Esophagus muscularis mucosa (tissue), 4 donors: ENCODE data around the gene SLC12A9. TPM values are rescaled to one million over a fixed set of nuclear protein-coding genes. Genes with fewer than 3 reads are reported as not detected.

Experiments used
- DNase-seq: peaks from one replicate; pipeline ENCODE4 v3.0.0-alpha.2; 2017; ENCODE audit errors: extremely low spot score
- H3K27ac ChIP-seq, 4 donors: fragments of 200-600 bp; sonication (generic); replicated peaks in 1 of 4; 1 replicate in 3 of 4; 2 replicates in 1 of 4; pipeline ENCODE4 v1.5.1; 2016 to 2019; ENCODE audit warnings: mild to moderate bottlenecking in 1 of 4
- H3K27me3 ChIP-seq, 4 donors: fragments of 200-600 bp; sonication (generic); one replicate each; pipeline versions ENCODE4 v1.5.1 to v1.6.0; 2016 to 2019
- H3K36me3 ChIP-seq, 4 donors: fragments of 200-600 bp; sonication (generic); one replicate each; pipeline ENCODE4 v1.5.1; 2016 to 2019
- H3K4me1 ChIP-seq, 4 donors: fragments of 200-600 bp; sonication (generic); one replicate each; pipeline ENCODE4 v1.5.1; 2016 to 2019
- H3K4me3 ChIP-seq, 4 donors: fragments of 200-600 bp; sonication (generic); 1 replicate in 2 of 4; 2 replicates in 2 of 4; pipeline ENCODE4 v1.5.1; 2016 to 2019; ENCODE audit warnings: mild to moderate bottlenecking in 4 of 4, moderate library complexity in 1 of 4
- H3K9me3 ChIP-seq, 4 donors: fragments of 200-600 bp; sonication (generic); 1 replicate in 3 of 4; 2 replicates in 1 of 4; pipeline ENCODE4 v1.5.1; 2016 to 2019
- EP300 ChIP-seq: sonication (generic); formaldehyde crosslinking; IDR thresholded peaks from one replicate; pipeline ENCODE4 v1.6.1; 2017; ENCODE audit warnings: antibody characterized with exemption
- POLR2A ChIP-seq: fragments of 450-650 bp; IDR thresholded peaks from one replicate; pipeline ENCODE4 v1.6.1; 2017; ENCODE audit warnings: antibody characterized with exemption, moderate library complexity, mild to moderate bottlenecking, low read depth
- POLR2AphosphoS5 ChIP-seq, 2 donors: sonication (generic); formaldehyde crosslinking; IDR thresholded peaks; one replicate each; pipeline ENCODE4 v1.6.1; 2017; ENCODE audit warnings: antibody characterized with exemption in 2 of 2
- WGBS: methylation state at CpG from one replicate; pipeline ENCODE4 v1.1.5; 2018; 5-methylcytosine and 5-hydroxymethylcytosine counted together
- intact Hi-C: fragments of 100-400 bp; cut with DNase I; formaldehyde crosslinking; loops from one replicate; pipeline ENCODE4 v1.15.1; 2023
- total RNA-seq, 4 donors: library from RNA; depleted of rRNA; stranded (reverse); fragments of >200 nt; gene quantifications; one replicate each; pipeline versions ENCODE4 v1.1.0 to v1.2.1, GENCODE V29; 2016
- TF ChIP-seq, protein P1 (sequence below), 3 experiments: fragments of 200-600 bp in 2 of 3; fragments of 450-650 bp in 1 of 3; sonication (generic) in 2 of 3; IDR thresholded peaks; one replicate each; pipeline ENCODE4 v1.5.1; 2017 to 2019; ENCODE audit warnings: antibody characterized with exemption in 3 of 3, mild to moderate bottlenecking in 2 of 3, moderate library complexity in 1 of 3

Gene SLC12A9
- total RNA-seq, 4 donors from 2014 or later: 15.0 to 26.0 (median 19.9) TPM

DNA sequence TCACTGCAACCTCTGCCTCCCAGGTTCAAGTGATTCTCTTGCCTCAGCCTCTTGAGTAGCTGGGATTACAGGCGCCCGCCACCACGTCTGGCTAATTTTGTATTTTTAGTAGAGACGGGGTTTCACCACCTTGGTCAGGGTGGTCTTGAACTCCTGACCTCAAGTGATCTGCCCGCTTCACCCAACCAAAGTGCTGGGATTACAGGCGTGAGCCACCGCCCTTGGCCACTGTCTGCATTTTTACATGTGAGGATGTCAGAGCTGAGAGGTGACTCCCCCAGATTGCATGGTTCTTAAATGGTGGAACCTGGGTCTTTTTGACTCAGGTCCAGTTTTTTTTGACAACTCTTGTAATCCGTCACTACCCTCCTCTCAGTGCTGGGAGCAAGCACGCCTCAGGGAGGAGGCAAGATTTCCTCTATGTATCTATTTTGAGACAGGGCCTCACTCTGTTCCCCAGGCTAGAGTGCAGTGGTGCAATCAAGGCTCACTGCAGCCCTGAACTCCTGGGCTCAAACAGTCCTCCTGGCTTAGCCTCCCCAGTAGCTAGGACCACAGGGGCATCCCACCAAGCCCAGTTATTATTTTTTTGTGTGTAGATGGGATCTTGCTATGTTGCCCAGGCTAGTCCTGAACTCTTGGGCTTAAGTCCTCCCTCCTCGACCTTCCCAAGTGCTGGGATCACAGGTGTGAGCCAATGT lies 21.2 kb downstream of the SLC12A9 start:
- Histone ChIP-seq H3K9me3 (no peaks in the 10 kb centered on the region), H3K27me3 (peaks cover 0 to 10% (median 0%) of the 10 kb centered on the region in 4 donors), H3K4me1 (peaks cover 32 to 56% (median 54%) of the 10 kb centered on the region in 4 donors), H3K4me3 (peak overlapping the region; percentile 92 to 99 (median 94)), H3K36me3 (peaks cover 24 to 67% (median 50%) of the 10 kb centered on the region in 4 donors), H3K27ac (peak overlapping the region; percentile 92 to 99 (median 97))
- intact Hi-C loops: no loop called here
- 90% methylated on average over 9 of the region's 10 CpGs for WGBS
- DNase-seq: no peak
- TF ChIP-seq POLR2AphosphoS5 (IDR thresholded peaks at IDR 0.05) (no peak), POLR2A (no peak), EP300 (no peak)
- TF ChIP-seq, protein P1, sequence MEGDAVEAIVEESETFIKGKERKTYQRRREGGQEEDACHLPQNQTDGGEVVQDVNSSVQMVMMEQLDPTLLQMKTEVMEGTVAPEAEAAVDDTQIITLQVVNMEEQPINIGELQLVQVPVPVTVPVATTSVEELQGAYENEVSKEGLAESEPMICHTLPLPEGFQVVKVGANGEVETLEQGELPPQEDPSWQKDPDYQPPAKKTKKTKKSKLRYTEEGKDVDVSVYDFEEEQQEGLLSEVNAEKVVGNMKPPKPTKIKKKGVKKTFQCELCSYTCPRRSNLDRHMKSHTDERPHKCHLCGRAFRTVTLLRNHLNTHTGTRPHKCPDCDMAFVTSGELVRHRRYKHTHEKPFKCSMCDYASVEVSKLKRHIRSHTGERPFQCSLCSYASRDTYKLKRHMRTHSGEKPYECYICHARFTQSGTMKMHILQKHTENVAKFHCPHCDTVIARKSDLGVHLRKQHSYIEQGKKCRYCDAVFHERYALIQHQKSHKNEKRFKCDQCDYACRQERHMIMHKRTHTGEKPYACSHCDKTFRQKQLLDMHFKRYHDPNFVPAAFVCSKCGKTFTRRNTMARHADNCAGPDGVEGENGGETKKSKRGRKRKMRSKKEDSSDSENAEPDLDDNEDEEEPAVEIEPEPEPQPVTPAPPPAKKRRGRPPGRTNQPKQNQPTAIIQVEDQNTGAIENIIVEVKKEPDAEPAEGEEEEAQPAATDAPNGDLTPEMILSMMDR (IDR thresholded peaks at IDR 0.05): no peak

DNA sequence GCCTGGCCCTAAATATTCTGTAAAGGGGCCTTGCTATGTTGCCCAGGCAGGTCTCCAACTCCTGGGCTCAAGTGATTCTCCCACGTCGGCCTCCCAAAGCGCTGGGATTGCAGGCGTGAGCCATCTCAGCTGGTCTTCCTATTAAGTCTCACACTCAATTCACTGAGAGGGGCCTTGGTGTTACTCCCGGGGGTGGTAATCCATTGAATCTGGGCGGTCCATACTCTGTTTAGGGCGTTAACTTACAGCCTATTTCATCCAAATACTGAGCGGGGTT lies 21.7 kb downstream of the SLC12A9 start:
- TF ChIP-seq, protein P1 (IDR thresholded peaks at IDR 0.05): no peak
- no peak for TF ChIP-seq EP300
- TF ChIP-seq POLR2A: no peak
- TF ChIP-seq POLR2AphosphoS5 (IDR thresholded peaks at IDR 0.05): no peak
- Histone ChIP-seq H3K27ac (peak overlapping the region; percentile 92 to 99 (median 97)), H3K27me3 (peaks cover 0 to 10% (median 0%) of the 10 kb centered on the region in 4 donors), H3K36me3 (peaks cover 24 to 67% (median 53%) of the 10 kb centered on the region in 4 donors), H3K9me3 (no peaks in the 10 kb centered on the region), H3K4me1 (peaks cover 32 to 56% (median 53%) of the 10 kb centered on the region in 4 donors), H3K4me3 (peak overlapping the region; percentile 92 to 99 (median 94))
- whole genome bisulfite sequencing: 66% methylated on average over 8 of the region's 8 CpGs
- intact Hi-C loops: no loop called here
- no peak for DNase-seq

DNA sequence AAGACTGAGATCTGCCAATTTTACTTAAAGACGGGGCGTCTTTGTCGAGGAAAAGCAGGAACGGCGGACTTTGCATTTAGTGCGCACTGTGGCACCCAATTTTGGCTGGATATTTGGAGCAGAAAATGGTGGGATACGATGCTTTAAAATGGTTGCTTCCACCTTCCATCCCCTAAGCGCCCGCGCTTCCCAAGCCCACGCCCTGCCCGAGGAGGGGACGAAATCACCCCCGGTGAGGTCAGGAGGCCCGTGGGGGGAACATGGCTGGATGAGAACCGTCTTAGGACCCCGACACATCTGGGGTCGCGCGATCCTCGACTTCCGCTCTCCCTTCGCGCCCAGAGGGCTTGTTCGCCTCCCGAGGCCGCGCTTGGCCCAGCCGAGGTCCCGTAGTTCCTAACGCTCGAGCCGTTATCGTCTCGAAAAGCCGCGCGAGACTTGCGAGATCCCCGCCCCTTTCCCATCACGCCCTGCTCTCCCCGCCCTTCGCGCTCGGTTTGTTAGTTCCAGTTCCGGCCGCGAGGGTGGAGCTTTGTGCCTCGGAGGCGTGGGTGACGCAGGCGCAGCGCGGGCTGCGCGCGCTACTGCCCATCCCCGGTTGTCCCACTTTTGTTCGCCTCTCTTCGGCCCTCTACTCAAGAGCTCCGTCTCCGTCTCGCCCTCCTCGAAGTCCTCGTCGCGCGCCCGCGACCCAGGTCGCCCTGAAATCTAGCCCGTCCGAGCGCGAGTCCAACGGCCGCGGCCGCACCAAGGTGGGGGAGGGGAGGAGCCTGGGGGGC lies 22.3 kb downstream of the SLC12A9 start, which contains the start of gene SRRT:
TSS of gene SRRT (plus strand) at position 527 of the 779 bp plus-strand sequence. CDS start 488 bp downstream, outside the sequence.
- intact Hi-C loops: no loop called here
- Histone ChIP-seq H3K4me3 (peak within 1 kb of the TSS; percentile 92 to 99 (median 94)), H3K36me3 (peaks cover 24 to 72% (median 53%) of the 10 kb centered on the region in 4 donors), H3K4me1 (peaks cover 33 to 59% (median 55%) of the 10 kb centered on the region in 4 donors), H3K27ac (peak within 1 kb of the TSS; percentile 92 to 99 (median 97)), H3K9me3 (no peaks in the 10 kb centered on the region), H3K27me3 (peaks cover 0 to 10% (median 0%) of the 10 kb centered on the region in 4 donors)
- DNase-seq: peak; percentile 100
- TF ChIP-seq, protein P1 (IDR thresholded peaks at IDR 0.05): peak in 2 of 3 experiments; percentile 43 to 65
- TF ChIP-seq EP300 (no peak), POLR2AphosphoS5 (IDR thresholded peaks at IDR 0.05) (peak; percentile 99 to 100), POLR2A (peak; percentile 92)
- WGBS: 8% methylated on average over 25 of the region's 79 CpGs

DNA sequence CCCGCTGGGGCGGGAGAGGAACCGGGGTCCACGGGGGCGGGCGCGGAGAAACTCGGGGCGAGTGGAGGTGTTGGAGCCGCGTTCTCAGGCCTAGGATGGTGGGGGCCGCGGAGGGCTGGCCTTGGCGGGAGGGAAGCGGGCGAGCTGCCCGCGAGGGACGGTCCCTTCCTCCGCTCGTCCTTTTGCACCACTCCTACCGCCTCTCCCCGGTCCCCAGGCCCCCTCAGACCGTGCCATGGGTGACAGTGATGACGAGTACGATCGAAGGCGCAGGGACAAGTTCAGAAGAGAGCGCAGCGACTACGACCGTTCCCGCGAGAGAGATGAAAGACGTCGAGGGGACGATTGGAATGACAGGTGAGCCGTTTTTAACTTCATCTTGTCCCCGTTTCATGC lies 22.8 kb downstream of the SLC12A9 start:
- no peak for DNase-seq
- WGBS: 0% methylated on average over 21 of the region's 39 CpGs
- no peaks in the 10 kb centered on the region for H3K9me3 ChIP-seq
- H3K36me3 ChIP-seq: peaks cover 24 to 73% (median 49%) of the 10 kb centered on the region in 4 donors
- peak overlapping the region; percentile 92 to 99 (median 94) for H3K4me3 ChIP-seq
- H3K27me3 ChIP-seq: peaks cover 0 to 10% (median 0%) of the 10 kb centered on the region in 4 donors
- H3K4me1 ChIP-seq: peaks cover 33 to 60% (median 57%) of the 10 kb centered on the region in 4 donors
- intact Hi-C loops: no loop called here
- H3K27ac ChIP-seq: peak overlapping the region; percentile 92 to 99 (median 97)
- TF ChIP-seq POLR2A (no peak), EP300 (no peak), POLR2AphosphoS5 (IDR thresholded peaks at IDR 0.05) (no peak)
- TF ChIP-seq, protein P1 (IDR thresholded peaks at IDR 0.05): no peak
